HG03342 (cell line): Measurements from ENCODE around the gene OAS1.

Experiments
- ATAC-seq: cut with Tn5 transposase; IDR thresholded peaks from one replicate; pipeline ENCODE4 v1.9.1; 2021; ENCODE audit warnings: mild to moderate bottlenecking, moderate library complexity; ENCODE audit not compliant: unreplicated experiment

OAS1 gene

DNA sequence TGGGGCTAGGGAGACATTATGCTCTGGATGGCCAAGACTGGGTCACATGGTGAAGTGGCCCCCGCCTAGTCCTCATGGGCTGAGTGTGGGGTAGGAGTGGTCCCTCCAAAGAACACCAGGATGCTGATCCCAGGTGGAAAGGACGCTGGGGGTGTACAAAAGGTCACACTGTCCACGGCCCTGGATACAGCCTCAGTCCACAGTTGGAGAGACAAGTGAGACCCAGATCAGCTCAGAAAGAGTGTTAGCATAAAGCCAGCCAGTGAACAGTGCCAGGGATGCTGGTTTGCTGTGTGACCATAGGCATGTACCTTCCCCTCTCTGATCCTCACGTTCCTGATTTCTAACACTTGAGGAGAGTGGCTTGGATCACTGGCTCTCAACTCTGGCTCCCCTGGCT is 58.2 kb downstream of the OAS1 start:
- no peak for ATAC-seq

DNA sequence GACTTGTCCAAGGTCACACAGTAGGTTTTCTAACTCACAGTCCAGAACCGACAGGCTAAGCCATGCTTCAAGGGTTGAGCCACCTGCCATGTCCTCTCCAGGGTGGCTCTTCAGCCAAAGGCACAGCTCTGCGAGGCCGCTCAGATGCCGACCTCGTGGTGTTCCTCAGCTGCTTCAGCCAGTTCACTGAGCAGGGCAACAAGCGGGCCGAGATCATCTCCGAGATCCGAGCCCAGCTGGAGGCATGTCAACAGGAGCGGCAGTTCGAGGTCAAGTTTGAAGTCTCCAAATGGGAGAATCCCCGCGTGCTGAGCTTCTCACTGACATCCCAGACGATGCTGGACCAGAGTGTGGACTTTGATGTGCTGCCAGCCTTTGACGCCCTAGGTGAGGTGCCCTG is 58.9 kb downstream of the OAS1 start:
- ATAC-seq = no peak

DNA sequence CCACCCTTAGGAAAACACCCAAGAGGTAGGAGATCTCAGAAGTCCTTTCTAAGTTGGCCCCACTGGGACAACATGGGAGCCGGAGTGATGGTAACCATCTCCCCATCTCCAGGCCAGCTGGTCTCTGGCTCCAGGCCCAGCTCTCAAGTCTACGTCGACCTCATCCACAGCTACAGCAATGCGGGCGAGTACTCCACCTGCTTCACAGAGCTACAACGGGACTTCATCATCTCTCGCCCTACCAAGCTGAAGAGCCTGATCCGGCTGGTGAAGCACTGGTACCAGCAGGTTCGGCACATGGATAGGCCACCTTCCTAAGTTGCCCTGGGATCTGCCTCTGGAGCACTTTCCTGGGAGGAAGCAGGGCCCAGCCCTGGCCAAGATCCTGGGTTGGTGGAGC is 60.5 kb downstream of the OAS1 start:
- no peak for ATAC-seq

DNA sequence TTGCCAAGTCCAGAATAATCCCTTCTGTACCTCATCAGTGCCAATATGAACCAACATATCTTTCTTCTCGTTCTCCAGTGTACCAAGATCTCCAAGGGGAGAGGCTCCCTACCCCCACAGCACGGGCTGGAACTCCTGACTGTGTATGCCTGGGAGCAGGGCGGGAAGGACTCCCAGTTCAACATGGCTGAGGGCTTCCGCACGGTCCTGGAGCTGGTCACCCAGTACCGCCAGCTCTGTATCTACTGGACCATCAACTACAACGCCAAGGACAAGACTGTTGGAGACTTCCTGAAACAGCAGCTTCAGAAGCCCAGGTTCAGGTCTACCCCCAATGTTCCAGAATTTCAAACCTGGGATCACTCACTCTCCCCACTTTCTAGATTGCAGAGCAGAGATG is 61.1 kb downstream of the OAS1 start:
- no peak for ATAC-seq
